Epithelial cell of proximal tubule (primary cell): ENCODE measurements around the gene RPL13A. TPM values are rescaled to one million over a fixed set of nuclear protein-coding genes. Genes with fewer than 3 reads are reported as not detected.
"Not testable (repeated sequence)": the region's sequence is repeated elsewhere in the genome, so short reads cannot be mapped to it uniquely, and the experiment has no call there.

Experiments
- DNase-seq: peaks from one replicate; pipeline ENCODE4 v3.0.0-alpha.2; 2011; ENCODE audit warnings: low read depth
- H3K4me3 ChIP-seq: 2 replicates; pipeline ENCODE4 v1.5.1; 2011; ENCODE audit warnings: low read depth, mild to moderate bottlenecking, low read length
- CTCF ChIP-seq: conservative IDR thresholded peaks from 2 replicates; pipeline ENCODE4 v1.5.1; 2012; ENCODE audit warnings: low read depth, mild to moderate bottlenecking, low read length
- total RNA-seq: library from RNA; depleted of rRNA; stranded (reverse); fragments of >200 nt; gene quantifications from 2 replicates; pipeline ENCODE4 v1.2.3, GENCODE V29; 2015

The RPL13A gene
- total RNA-seq, 1 donor from 2014 or later, result 3,343 TPM

GRCh38 chr19:49468746-49469447, 18.5 kb upstream of the RPL13A start:
- H3K4me3 ChIP-seq, result no peak overlapping the region
- DNase-seq, result no peak

GRCh38 chr19:49469828-49470614, 17.4 kb upstream of the RPL13A start:
- H3K4me3 ChIP-seq, result no peak overlapping the region
- TF ChIP-seq CTCF, result peak; percentile 3
- no peak for DNase-seq

More at GRCh38 chr19:49468746-49469447, 18.5 kb upstream of the RPL13A start:
- TF ChIP-seq CTCF, result no peak

GRCh38 chr19:49470615-49470978, 16.8 kb upstream of the RPL13A start:
- DNase-seq, result no peak
- no peak for TF ChIP-seq CTCF
- H3K4me3 ChIP-seq, result no peak overlapping the region

DNA sequence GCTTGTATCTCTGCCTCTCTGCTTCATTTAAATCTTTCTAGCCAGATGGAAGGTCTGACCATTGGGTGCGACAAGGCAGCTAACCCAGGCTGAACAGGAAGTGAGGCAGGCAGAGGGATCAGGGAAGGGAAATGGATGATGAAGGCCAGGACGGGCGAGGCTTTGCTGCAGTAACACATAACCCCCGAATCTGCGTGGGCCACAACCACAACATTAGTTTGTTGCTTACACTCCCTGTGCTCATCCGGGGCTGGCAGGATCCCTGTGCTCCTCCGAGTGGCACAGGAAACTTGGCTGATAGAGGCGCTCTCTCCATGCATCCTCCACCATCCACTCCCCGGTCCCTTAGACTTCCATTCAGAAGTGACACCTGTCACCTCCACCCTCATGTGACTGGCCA, 14.5 kb upstream of the RPL13A start:
- TF ChIP-seq CTCF, result no peak
- H3K4me3 ChIP-seq, result no peak overlapping the region
- DNase-seq, result no peak

GRCh38 chr19:49473501-49473867, 13.9 kb upstream of the RPL13A start:
- DNase-seq, result not testable (repeated sequence)
- H3K4me3 ChIP-seq, result peak overlapping the region; percentile 63

- TF ChIP-seq CTCF, result peak; percentile 92
- no peak for DNase-seq
- peak within 1 kb of the TSS; percentile 63 for H3K4me3 ChIP-seq
Measured at GRCh38 chr19:49473868-49474541, 13.4 kb upstream of the RPL13A start, which contains the start of gene FLT3LG. Gene FLT3LG, plus strand, starts transcription at chr19:49474215. Its CDS starts 425 bp downstream, at chr19:49474640.

DNA sequence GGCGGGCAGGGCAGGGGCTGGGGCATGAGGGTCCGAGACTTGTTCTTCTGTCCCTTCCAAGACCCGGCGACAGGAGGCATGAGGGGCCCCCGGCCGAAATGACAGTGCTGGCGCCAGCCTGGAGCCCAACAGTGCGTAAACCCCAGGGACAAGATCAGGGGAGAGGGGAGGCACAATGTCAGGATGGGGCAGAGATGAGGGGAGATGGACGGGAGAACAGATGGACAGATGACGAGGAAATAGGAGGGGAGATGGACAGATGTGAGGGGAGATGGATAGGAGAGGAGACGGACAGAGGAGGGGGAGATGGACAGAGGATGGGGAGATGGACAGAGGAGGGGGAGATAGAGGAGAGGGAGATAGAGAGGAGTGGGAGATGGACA, 12.9 kb upstream of the RPL13A start:
- no peak for TF ChIP-seq CTCF
- no peak for DNase-seq
- H3K4me3 ChIP-seq, result peak overlapping the region; percentile 63
